Activated T-cell treated with anti-CD3 and anti-CD28 coated beads for 1 hour (primary cell): ENCODE measurements around the gene METTL15.
"Not testable (repeated sequence)": the region's sequence is repeated elsewhere in the genome, so short reads cannot be mapped to it uniquely, and the experiment has no call there.

ENCODE experiments used
- DNase-seq: peaks from one replicate; pipeline ENCODE4 v3.0.0-alpha.2; 2020; ENCODE audit warnings: low read depth

The METTL15 gene

DNA sequence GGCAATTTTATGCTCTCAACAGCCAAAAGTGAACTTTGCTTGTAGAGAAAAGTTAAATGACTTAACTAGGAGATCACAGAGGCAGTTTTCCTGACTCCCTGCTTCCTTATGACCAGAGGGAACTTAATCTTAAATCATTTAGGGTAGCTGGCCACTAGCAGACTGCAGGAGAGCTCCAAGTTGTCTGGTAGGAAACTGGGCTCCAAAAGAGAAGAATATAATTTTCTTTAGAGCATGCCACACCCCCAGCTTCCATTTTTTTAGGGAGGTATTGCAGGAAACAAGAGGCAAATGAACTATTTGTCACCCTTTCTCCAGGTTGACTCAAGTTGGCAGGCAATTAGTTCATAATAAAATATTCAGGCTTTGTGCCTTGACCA lies 2.6 kb downstream of the METTL15 start:
- DNase-seq: no peak

- DNase-seq: no peak
Measured at GRCh38 chr11:28114116-28114515, 5.9 kb downstream of the METTL15 start.

- no peak for DNase-seq
Measured at GRCh38 chr11:28114731-28115130, 6.5 kb downstream of the METTL15 start.

GRCh38 chr11:28117712-28118111 lies 9.5 kb downstream of the METTL15 start:
- DNase-seq: no peak

- no peak for DNase-seq
Measured at GRCh38 chr11:28123151-28123581, 15.0 kb downstream of the METTL15 start.

GRCh38 chr11:28132548-28132947 lies 24.4 kb downstream of the METTL15 start:
- DNase-seq: no peak

- DNase-seq: no peak
Measured at GRCh38 chr11:28133146-28133545, 25.0 kb downstream of the METTL15 start.

DNA sequence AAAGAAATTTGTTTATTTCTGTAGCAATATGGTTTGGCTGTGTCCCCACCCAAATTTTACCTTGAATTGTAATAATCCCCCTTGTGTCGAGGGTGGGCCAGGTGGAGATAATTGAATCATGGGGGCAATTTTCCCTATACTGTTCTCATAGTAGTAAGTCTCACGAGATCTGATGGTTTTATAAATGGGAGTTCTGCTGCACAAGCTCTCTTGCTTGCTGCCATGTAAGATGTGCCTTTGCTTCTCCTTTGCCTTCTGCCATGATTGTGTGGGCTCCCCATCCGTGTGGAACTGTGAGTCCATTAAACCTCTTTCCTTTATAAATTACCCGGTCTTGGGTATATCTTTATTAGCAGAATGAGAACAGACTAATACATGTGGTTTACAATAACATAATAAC lies 28.0 kb downstream of the METTL15 start:
- DNase-seq: not testable (repeated sequence)

- no peak for DNase-seq
Measured at GRCh38 chr11:28137366-28137765, 29.2 kb downstream of the METTL15 start.

GRCh38 chr11:28137832-28138231 lies 29.6 kb downstream of the METTL15 start:
- DNase-seq: no peak

DNA sequence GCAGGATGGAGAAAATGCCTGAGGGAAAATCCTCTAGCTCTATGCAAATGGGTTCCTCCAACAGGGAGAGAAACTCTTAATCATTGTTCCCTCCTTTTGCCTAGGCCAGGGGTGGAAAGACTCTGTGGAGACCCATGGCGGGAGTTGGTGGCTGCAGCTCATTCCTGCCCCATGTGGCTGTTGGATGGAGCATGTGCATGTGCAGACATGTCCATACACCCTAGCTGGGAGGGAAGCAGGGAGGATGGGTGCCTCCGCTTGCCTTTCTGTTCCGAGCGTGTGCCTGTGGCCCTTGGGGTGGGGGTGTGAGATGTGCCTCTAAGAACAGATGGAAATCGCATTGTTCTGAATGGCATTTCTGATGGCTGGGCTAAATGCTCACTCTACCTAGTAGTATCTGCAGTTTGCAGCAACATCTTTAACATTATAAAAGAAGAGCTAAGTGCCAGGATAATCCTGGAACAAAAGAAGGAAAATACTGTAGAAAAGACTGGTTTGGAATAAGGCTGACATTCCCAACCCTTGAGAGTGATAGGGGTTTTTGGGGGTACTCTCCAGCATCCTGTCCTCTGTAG lies 31.7 kb downstream of the METTL15 start:
- no peak for DNase-seq

DNA sequence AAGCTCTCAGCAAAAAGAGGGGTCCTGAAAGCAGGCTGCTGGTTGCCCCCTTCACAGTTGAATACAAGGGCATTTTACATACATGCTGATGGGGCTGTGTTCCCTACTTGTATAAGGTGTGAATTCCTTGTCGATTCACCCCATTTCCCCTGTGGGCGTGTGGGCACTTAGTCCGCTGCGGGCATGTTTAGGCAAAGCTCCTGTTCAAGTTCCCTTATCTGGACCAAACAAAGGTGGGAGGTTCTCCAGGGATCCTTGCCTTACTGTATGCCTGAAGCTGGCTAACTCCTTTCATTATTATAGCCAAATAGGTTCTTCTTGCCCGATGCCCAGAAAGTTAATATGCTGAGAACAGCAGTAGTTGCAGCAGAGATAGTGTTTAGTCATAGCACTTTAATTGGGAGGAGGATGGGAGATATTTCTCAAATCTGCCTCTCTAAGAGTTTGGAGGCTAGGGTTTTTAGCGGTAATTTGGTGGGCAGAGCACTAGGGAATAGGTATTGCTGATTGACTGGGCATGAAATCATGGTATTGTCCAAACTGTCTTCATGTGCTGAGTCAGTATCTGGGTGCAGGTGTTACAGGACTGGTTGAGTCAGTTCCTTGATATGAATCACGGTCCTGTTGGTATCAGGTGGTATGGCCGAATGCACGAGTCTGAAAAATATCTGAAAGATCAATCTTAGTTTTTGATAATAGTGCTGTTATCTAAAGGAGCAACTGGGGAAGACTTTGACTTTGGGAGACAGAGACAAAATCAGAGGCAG lies 32.7 kb downstream of the METTL15 start:
- no peak for DNase-seq

- DNase-seq: no peak
Measured at GRCh38 chr11:28142724-28143123, 34.5 kb downstream of the METTL15 start.

GRCh38 chr11:28144808-28145207 lies 36.6 kb downstream of the METTL15 start:
- DNase-seq: no peak

- no peak for DNase-seq
Measured at GRCh38 chr11:28146123-28146751, 38.0 kb downstream of the METTL15 start.

- DNase-seq: no peak
Measured at GRCh38 chr11:28152743-28153142, 44.6 kb downstream of the METTL15 start.

DNA sequence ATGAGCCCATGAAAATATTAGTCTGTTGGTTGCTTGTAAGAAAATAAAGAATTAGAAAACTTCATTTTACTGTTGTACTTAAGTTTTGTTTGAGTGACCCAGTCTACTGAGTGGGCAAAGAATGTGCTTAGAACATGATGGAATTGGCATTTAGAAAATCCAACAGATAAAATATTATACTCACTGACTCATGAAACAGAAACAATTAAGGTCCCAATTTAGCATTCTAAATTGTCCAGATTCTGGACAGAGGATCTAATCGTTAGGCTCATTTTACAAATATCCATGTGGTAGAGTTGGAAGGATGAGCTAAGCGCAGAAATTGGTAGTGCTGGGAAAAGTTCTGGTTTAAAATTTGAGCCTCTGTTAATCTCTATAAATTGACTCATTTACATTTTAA lies 45.4 kb downstream of the METTL15 start:
- no peak for DNase-seq

- DNase-seq: no peak
Measured at GRCh38 chr11:28168718-28169117, 60.5 kb downstream of the METTL15 start.

DNA sequence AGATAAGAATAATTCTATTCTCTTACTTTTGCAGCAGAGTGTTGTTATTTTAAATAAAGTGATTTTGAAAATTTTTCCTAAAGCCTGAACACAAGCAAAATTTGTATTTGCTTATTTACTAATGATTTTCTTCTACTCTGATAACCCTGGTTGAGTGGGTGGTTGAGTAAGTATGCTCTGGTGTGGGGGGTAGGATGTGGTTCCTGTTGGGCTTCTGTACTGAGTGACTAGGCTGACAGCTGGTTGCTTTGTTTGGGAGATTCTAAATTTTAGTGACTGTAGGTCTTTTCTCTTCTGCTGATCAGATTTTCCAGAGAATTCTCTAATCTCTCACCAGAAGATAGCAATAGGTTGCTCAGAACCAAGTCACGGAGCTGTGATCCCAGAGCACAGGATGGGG lies 61.6 kb downstream of the METTL15 start:
- no peak for DNase-seq

- no peak for DNase-seq
Measured at GRCh38 chr11:28170759-28171158, 62.6 kb downstream of the METTL15 start.

- DNase-seq: no peak
Measured at GRCh38 chr11:28176351-28176750, 68.2 kb downstream of the METTL15 start.

DNA sequence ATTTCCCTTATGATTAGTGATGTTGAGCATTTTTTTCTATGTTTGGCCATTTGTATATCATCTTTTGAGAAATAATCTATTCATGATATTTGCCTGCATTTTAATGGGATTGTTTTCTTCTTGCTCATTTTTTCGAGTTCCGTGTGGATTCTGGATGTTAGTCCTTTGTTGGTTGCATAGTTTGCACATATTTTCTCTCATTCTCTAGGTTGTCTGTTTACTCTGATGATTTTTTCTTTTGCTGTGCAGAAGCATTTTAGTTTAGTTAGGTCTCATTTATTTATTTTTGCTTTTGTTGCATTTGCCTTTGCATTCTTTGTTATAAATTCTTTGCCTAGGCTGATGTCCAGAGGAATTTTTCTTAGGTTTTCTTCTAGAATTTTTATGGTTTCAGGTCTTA lies 87.3 kb downstream of the METTL15 start:
- DNase-seq: no peak

GRCh38 chr11:28209906-28210305 lies 101.7 kb downstream of the METTL15 start:
- DNase-seq: no peak
